Activated effector memory CD4-positive, alpha-beta T cell treated with Interleukin-2 at 50 U/mL for 16 hours (primary cell): ENCODE measurements around the gene POLR3B.
"Not testable (repeated sequence)": the region's sequence is repeated elsewhere in the genome, so short reads cannot be mapped to it uniquely, and the experiment has no call there.

Experiments
- DNase-seq: peaks from one replicate; pipeline ENCODE4 v3.0.0-alpha.2; 2020

The POLR3B gene

GRCh38 chr12:106357549-106358395 is at the start of gene POLR3B:
Gene POLR3B (plus strand): TSS chr12:106357748. CDS start chr12:106357880, 132 bp downstream.
- DNase-seq, result peak; percentile 94

DNA sequence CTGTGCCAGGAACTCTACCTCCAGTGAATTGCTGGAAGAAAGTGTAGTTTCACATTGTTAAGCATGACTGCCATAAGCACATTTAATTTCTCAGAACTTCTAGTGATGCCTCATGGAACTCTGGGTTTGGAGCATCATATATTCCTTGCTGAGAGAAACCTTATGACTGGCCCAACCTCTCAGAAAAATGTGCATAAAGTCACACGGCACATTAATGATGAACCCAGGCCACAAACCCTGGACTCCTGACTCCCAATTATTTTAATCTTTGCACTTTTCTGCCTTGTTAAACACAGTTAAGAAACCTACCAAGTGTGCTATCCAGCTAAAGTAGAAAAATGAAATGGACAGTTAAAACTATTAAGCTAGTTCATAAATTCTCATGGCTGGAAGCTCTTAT is 49.4 kb upstream of the POLR3B start:
- no peak for DNase-seq

- no peak for DNase-seq
These were observed 48.9 kb upstream of the POLR3B start for GRCh38 chr12:106308611-106309010.

DNA sequence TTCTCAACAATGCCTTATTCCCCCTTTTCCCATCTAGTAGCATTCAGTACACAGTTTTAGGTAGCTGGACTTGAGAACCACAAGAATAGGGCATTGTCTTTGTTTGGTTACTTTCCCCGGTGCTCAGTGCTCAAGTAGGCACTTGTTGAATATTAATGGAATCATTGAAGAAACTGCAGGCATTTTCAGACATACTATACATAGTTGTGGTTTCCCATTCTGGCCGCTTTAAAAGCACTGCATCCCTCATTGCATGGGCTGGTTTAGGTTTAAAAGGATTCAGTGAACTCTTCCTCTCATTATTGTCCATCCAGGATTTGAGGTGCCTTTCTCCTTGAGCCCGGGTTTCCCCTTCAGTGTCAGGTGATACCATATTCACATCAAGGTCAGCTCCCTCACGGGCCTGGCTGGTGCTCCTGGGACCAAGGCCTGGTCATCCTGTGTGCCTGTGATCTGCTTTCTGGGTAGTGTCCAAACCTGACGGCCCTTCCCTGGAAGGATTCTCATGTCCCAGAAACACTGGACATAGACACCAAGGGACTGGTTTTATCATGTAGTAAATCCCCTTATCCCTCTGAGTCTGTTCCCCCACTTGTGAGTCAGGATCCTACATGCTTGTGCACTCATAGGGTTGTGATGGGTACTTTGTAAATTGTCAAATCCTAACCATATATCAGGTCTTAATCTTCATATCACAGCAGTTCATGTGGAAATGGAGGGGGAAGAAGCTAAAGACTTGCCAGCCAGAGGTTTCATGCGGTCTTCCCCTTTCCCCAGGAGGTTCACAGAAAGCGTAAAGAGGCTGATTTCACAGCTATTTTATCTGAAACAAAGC is 47.7 kb upstream of the POLR3B start:
- DNase-seq, result no peak

GRCh38 chr12:106310687-106311086 is 46.9 kb upstream of the POLR3B start:
- DNase-seq, result no peak

DNA sequence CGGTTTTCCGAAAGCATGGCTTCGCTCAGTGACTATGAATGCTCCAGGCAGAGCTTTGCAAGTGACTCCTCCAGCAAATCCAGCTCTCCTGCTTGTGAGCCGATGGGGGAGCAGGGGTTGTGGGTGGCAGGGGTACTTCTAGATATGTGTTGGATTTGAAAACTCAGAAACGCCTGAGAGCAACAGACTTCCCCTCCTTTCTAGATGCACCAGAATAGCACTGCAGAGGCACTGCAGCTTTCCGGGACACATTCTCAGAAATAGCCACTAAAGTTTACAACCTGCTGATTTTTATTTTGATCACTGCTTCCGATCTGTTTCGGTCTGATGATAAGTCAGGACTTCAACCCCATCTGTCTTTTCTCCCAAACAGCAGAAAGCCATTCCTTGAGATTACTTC is 46.4 kb upstream of the POLR3B start:
- DNase-seq, result no peak

- not testable (repeated sequence) for DNase-seq
These were observed 44.1 kb upstream of the POLR3B start for GRCh38 chr12:106313413-106313812.

DNA sequence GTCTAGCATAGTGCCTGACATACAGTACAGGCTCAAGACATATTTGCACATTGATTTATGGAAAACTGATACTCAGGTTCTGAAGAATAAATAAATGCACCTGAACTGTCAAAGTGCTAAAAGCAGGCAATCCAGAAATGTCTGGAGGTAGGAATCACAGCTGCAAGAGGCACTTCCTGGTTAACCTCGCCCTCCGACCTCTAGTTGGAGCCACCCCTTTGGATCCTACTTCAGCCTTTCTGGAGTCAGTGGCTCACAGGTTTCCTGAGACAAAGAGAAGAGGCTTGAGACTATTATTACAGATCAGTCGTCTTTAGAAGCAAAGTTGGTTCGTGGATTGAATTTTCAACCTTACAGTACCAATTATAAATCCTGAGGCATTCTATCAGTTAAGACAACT is 42.0 kb upstream of the POLR3B start:
- no peak for DNase-seq

- no peak for DNase-seq
These were observed 40.0 kb upstream of the POLR3B start for GRCh38 chr12:106317406-106318082.

- DNase-seq, result no peak
These were observed 36.3 kb upstream of the POLR3B start for GRCh38 chr12:106321139-106321850.

- no peak for DNase-seq
These were observed 34.0 kb upstream of the POLR3B start for GRCh38 chr12:106323537-106323936.

GRCh38 chr12:106327309-106327869 is 30.2 kb upstream of the POLR3B start:
- DNase-seq, result no peak

- no peak for DNase-seq
These were observed 28.8 kb upstream of the POLR3B start for GRCh38 chr12:106328735-106329134.

DNA sequence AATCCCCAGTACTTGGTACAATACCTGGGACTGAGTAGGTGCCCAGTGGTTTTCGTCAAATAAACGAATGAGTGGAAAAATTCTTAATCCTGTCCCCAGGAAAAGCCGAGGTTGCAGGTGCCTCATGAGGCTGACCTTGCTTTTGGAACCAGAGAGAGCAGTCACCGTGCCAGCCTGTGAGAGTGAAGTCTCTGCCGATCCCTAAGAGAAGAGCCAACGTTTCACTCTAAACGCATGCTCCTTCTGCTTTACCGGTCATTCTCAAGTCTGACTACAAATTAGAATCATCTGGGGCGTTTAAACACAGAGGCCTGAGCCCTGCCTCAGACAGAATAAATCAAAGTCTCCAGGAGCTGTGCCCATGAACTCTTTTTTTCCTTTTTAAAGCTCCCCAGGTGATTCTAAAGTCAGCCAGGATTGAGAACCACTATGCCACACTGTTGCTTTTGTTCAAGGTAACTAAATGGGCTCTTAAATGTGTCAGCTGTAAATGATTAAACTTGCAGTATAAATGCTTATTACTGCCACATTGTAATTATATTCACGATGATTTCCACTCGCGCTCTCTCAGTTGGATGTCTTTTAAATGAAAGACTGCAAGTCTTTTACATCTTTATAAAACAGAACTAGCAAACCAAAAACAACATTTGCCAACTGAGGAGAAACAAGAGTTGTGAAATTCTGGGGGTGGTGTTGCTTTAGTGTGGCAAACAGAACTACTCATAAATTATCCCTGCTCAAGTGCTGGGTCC is 28.1 kb upstream of the POLR3B start:
- DNase-seq, result no peak

DNA sequence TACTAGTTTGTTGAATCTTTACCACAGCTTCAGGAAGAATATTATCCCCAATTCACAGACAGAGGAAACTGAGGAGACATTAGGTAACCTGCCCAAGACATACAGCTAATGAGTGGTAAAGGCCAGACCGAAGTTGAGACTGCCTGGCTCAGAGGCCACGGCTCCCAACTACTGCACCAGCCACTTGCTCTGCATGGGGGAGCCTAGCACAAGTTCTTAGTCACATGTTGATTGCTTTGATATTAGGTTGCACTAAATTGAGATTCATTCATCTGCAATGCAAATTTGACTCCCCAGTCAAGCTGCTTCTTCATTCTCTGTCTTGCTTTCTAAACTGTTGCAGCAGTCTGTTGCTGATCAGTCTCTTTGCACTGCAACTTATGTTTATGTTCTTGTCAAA is 25.9 kb upstream of the POLR3B start:
- DNase-seq, result no peak

DNA sequence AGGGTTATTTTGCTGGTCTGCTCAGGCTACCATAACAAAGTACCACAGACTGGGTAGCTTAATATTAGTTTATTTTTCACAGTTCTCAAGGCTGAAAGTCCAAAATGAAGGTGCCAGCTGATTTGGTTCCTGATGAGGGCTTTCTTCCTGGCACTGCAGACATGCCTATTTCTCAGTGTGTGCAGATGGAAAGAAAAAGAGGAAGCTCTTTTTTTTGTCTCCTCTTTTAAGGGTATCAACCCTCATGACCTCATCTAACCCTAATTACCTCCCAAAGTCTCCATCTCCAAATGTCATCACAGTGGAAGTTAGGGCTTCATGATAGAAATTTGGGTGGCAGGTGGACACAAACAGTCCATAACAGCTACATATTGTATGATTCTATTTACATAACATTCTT is 25.0 kb upstream of the POLR3B start:
- no peak for DNase-seq

GRCh38 chr12:106333010-106333409 is 24.5 kb upstream of the POLR3B start:
- no peak for DNase-seq

DNA sequence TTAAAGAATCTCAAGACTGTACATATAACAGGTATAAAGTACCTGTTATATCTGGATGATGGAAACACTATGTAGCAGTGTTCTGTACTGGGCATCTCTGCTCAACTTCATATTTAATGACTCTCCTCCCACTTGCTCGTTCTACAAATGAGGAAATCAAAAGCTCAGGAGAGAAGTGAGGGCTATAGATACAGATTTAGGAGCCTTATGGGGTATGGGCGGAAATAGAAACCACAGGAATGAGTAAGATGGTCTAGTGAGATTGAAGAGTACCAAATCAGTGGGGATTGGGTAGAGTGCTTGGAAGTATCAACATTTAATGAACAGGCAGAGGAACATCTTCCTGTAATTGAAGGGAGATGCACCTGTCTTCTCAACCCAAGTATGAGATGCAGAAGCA is 23.8 kb upstream of the POLR3B start:
- no peak for DNase-seq

DNA sequence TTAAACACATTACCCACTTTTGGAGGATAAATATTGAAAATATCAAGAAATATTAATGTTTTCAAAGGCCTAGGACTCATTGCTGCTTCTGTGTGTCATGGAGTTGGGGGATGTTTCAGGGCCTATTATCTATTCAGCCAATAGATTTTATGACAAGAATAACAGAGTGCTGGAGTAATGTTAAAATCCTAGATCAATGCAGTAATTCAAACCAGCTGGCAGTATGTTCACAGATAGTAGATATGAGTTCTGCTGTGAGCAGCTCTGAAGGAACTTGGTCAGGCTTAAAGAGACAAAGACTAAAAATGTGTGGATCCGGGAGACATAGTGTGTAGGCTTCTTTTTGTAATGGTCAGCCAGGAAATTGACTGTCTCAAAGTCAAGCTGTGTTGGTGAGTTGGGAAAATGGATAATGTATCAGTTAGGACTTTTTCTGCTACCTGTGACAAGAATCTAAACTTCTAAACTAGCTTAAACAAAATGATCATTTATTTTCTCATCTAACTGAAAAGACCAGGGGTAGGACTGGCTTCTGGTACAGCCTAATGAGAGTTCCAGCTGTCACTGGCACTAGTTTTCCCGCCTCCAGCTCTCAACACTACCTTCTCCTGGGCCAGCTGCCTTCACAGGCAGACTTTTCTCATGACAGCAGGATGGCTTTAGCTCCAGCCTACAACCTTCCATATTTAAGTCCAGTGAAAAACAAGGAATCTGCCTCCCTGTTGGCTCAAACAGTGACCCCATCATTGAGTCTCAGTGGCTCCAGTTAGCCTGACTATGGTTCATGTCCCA is 16.3 kb upstream of the POLR3B start:
- DNase-seq, result no peak

- no peak for DNase-seq
These were observed 14.9 kb upstream of the POLR3B start for GRCh38 chr12:106342397-106343213.
